Thymus (tissue), 11 donors: ENCODE measurements around the gene SERGEF. TPM values are rescaled to one million over a fixed set of nuclear protein-coding genes. Genes with fewer than 3 reads are reported as not detected.

Experiments used
- DNase-seq, 9 donors: peaks; one replicate each; pipeline ENCODE4 v3.0.0-alpha.2; 2013; ENCODE audit warnings: low spot score in 9 of 9, low read depth in 6 of 9, missing footprints in 1 of 9
- H3K27ac ChIP-seq, 2 donors: one replicate each; pipeline ENCODE4 v1.5.1; 2013; ENCODE audit warnings: control low read depth in 1 of 2, low read depth in 1 of 2, low read length in 1 of 2, mild to moderate bottlenecking in 1 of 2, moderate library complexity in 1 of 2
- H3K27me3 ChIP-seq, 2 donors: one replicate each; pipeline ENCODE4 v1.5.1; 2013; ENCODE audit warnings: low read length in 1 of 2; ENCODE audit not compliant: control insufficient read depth in 2 of 2, insufficient read depth in 1 of 2
- H3K36me3 ChIP-seq, 2 donors: one replicate each; pipeline ENCODE4 v1.5.1; 2013; ENCODE audit warnings: low read length in 1 of 2, mild to moderate bottlenecking in 1 of 2, moderate library complexity in 1 of 2; ENCODE audit not compliant: control insufficient read depth in 2 of 2, insufficient read depth in 2 of 2
- H3K4me1 ChIP-seq, 2 donors: one replicate each; pipeline ENCODE4 v1.5.1; 2013; ENCODE audit warnings: low read length in 2 of 2; ENCODE audit not compliant: control insufficient read depth in 2 of 2, insufficient read depth in 2 of 2
- H3K4me3 ChIP-seq, 2 donors: one replicate each; pipeline ENCODE4 v1.5.1; 2013; ENCODE audit warnings: low read length in 2 of 2, control low read depth in 1 of 2, mild to moderate bottlenecking in 1 of 2
- H3K9me3 ChIP-seq, 2 donors: one replicate each; pipeline ENCODE4 v1.5.1; 2013; ENCODE audit warnings: low read length in 1 of 2, mild to moderate bottlenecking in 1 of 2; ENCODE audit not compliant: control insufficient read depth in 2 of 2, insufficient read depth in 1 of 2
- WGBS: extraction: QIAGEN DNeasy Blood & Tissue Kit; methylation state at CpG from one replicate; pipeline ENCODE4 v1.1.7; 2013; 5-methylcytosine and 5-hydroxymethylcytosine counted together
- polyA plus RNA-seq: library from polyadenylated mRNA; stranded (reverse); fragments of 200-250 nt; gene quantifications from one replicate; pipeline ENCODE4 v1.2.3, GENCODE V29; 2013
- total RNA-seq: library from RNA; stranded (reverse); fragments of 120-200 nt; gene quantifications from one replicate; pipeline ENCODE4 v1.2.4, GENCODE V29; 2013
- donor health status: healthy.

Gene SERGEF
- total and polyA plus RNA-seq, 2 donors: 52.8 to 84.2 TPM

DNA sequence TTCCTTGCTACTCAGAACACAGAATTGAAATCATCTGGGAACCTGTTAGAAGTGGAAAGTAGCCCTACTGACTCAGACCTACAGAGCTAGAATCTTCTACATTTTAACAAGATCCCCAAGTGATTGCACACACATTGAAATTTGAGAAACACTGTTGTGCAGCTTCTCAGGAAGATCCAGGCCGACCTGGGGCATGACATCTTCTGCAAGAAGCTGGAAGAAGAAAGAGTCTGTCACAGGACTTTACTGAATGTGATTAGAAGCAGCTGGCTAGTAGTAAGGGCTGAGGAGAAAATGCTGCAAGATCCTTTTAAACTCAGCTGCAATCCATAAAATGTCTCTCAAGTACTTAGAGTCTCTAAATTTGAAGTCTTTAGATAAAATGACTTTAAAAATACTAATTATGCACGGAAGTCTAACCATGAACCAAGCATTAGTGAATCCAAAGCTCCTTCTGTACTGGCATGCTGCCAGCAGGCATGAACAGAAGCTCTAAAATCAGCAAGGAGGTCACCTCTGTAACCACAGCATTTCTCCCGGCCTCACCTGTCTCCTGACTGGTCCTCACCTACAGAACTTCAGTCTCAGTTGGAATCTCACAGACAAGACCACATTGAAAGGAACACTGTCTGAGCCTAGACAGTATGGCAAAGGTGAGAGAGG is 85.0 kb downstream of the SERGEF start:
- no peak overlapping the region for H3K4me3 ChIP-seq
- 93% methylated on average over 3 of the region's 3 CpGs for WGBS
- no peaks in the 10 kb centered on the region for H3K9me3 ChIP-seq
- H3K27ac ChIP-seq: peak overlapping the region in 1 of 2 donors; percentile 8
- H3K36me3 ChIP-seq: peaks cover 0 to 3% of the 10 kb centered on the region in 2 donors
- H3K4me1 ChIP-seq: no peaks in the 10 kb centered on the region
- no peaks in the 10 kb centered on the region for H3K27me3 ChIP-seq
- no peak for DNase-seq

DNA sequence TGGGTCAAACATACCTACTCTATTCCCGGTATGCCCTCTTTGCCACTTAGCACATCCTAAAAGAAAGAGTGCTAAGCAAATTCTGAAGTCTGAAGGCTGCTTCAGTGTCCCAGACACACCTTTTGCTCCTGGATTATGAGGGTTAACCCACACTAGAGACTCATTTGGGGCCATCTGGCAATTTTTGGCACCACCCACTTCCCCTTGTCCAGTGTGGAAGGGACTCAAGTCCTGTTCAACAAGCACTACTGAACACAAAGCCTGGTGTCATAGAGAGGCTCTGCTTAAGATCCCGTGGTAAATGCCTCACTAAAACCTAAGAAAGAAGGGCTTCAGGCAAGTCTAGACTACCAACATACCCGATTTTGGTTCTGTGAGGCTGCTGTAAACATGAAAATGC is 85.8 kb downstream of the SERGEF start:
- Histone ChIP-seq H3K4me1 (no peaks in the 10 kb centered on the region), H3K27ac (no peak overlapping the region), H3K4me3 (no peak overlapping the region), H3K9me3 (no peaks in the 10 kb centered on the region), H3K36me3 (peaks cover 0 to 3% of the 10 kb centered on the region in 2 donors), H3K27me3 (no peaks in the 10 kb centered on the region)
- no peak for DNase-seq
- 96% methylated on average over 3 of the region's 3 CpGs for WGBS

DNA sequence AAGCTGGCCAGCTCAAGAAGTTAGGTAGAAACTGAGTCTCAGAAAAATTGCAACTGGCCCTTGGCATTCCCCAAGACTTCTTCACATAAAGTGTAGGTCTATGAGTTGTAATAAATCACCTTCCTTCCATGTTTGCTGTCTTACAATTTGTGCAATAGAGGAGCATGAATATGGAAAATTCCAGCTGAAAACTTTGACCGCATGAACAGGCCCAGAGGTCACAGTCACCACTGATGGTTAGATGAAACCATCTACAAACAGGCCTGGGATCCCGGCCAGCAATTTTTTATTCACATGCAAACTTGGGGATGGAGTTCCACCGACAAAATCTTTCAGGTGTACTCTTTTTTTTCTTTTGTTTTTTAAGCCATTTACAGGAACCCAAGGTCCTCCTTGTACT is 88.1 kb downstream of the SERGEF start:
- Histone ChIP-seq H3K4me3 (no peak overlapping the region), H3K27ac (no peak overlapping the region), H3K9me3 (no peaks in the 10 kb centered on the region), H3K36me3 (peaks cover 0 to 3% of the 10 kb centered on the region in 2 donors), H3K4me1 (no peaks in the 10 kb centered on the region), H3K27me3 (no peaks in the 10 kb centered on the region)
- WGBS: 94% methylated on average over 3 of the region's 3 CpGs
- DNase-seq: no peak

DNA sequence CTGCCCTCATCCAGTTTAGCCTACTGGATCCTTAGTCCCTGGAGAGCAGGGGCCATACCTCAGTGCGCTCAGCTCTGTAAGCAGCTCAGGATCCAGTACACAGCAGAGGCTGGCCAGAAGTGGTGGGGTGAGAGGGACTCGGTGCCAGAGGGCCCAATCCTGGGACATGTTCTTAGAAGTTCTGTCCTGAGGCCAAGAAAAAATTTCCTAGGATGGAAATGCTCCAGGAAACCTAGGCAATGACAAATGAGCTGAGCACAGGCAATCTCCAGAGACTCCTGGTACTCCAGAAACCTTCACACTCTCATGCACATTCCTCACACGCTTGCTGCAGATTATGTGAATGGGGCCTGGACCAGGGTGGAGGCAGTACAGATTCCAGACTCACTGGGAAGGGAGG is 89.6 kb downstream of the SERGEF start:
- no peak overlapping the region for H3K4me3 ChIP-seq
- WGBS: 96% methylated on average over 3 of the region's 3 CpGs
- H3K27ac ChIP-seq: no peak overlapping the region
- H3K9me3 ChIP-seq: no peaks in the 10 kb centered on the region
- H3K27me3 ChIP-seq: no peaks in the 10 kb centered on the region
- no peak for DNase-seq
- H3K36me3 ChIP-seq: peaks cover 0 to 3% of the 10 kb centered on the region in 2 donors
- H3K4me1 ChIP-seq: no peaks in the 10 kb centered on the region

DNA sequence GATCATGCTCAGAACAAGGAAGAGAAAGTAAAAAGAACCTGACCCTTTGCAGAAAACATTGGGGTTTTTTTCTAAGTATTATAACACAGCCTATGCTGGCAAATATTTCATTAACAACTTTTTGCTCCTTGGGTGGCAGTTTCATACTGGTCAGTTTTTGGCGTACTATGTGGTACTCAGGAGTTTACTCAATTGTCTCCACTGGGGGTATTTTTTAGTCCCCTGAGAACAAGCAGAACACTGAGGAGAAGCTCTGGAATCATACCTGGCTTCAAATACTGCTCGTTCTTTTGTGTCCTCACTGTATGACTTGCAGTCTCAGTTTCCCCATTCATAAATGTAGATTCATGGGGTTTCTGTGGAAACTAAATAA is 90.4 kb downstream of the SERGEF start:
- Histone ChIP-seq H3K27ac (no peak overlapping the region), H3K4me3 (no peak overlapping the region), H3K4me1 (no peaks in the 10 kb centered on the region)

DNA sequence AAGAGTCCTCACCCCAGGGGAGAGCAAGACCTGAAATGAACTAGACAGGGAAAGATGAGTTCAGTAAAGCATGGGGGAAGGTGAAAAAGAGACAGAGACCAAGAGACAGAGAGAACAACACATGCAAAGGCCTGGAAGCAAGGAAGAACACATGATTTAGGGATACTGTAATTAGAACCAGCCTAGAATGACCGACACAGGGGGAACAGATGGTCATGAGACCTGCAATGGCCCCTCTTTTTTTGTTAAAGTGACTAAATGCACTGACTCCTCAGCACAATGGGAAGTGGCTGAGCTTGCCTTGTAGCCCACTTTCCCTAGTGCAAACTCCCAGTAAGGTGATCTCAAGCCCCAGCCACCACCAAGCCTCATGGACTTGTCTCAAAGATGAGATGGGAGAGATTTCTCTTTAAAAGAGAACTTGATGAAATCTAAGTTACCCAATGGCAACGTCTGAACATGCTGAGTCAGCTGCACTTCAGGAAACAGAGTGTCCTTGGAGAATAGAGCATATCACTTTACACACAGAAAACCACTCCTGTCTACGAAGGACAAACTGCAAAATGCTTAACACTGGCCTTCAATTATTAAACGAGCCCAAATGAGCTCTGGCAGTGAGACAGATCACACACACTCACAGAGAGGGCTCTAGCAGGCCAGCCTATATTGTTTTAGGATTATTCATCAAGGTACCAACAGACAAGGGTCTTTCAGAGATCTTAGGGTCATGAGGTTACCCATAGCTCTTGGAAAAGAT is 91.0 kb downstream of the SERGEF start:
- no peak overlapping the region for H3K4me3 ChIP-seq
- H3K9me3 ChIP-seq: no peaks in the 10 kb centered on the region
- peaks cover 0 to 3% of the 10 kb centered on the region in 2 donors for H3K36me3 ChIP-seq
- DNase-seq: no peak
- WGBS: 53% methylated on average over 4 of the region's 4 CpGs
- H3K27me3 ChIP-seq: no peaks in the 10 kb centered on the region
- peak overlapping the region in 1 of 2 donors; percentile 64 for H3K27ac ChIP-seq
- H3K4me1 ChIP-seq: no peaks in the 10 kb centered on the region

More for the DNA sequence above, 90.4 kb downstream of the SERGEF start:
- Histone ChIP-seq H3K36me3 (peaks cover 0 to 3% of the 10 kb centered on the region in 2 donors), H3K27me3 (no peaks in the 10 kb centered on the region), H3K9me3 (no peaks in the 10 kb centered on the region)
- DNase-seq: no peak
- WGBS: 22% methylated on average over 2 of the region's 2 CpGs

DNA sequence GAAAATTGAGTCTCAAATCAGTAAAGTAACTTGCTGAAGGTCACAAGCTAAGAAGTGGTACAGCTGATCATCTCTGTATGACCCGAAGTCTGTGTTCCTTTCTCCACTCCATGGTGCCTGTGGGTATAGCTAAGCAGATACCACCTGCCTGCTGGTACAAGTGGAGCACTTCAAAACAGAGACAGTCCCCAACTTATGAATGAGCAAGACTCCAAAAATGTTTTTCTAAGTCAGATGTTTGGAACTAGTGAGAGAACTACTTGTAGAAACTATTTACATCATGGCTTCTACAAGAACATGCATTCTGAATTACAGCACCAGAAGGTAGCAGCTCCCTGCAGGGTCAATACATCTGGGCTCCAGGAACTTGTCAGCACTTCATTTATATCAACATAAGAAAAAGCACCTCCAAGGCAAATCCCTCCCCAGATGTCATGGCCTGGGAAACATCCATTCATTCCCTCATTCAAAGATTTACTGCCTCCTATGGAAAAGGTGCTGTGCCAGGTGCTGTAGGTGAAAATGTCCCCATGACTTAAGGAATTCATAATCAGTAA is 94.7 kb downstream of the SERGEF start:
- no peaks in the 10 kb centered on the region for H3K4me1 ChIP-seq
- H3K36me3 ChIP-seq: no peaks in the 10 kb centered on the region
- no peak for DNase-seq
- no peak overlapping the region for H3K27ac ChIP-seq
- 100% methylated on average over 1 of the region's 1 CpG for WGBS
- H3K4me3 ChIP-seq: no peak overlapping the region
- no peaks in the 10 kb centered on the region for H3K9me3 ChIP-seq
- no peaks in the 10 kb centered on the region for H3K27me3 ChIP-seq

DNA sequence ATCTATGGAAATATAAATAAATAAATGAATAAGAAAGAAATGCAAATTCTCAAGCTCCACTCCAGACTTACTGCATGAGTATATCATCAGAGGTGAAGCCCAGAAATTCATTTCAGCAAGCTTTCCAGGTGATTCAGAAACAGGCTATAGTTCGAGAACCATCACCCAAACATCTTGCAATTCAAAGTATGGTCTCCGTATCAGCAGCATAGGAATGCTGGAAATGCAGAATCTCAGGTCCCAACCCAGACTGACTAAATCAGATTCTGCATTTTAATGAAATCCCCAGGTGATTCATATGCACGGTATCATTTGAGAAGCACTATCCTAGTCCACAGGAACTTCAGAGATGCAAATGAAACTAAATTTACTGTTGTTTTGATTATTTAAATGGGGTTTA is 95.3 kb downstream of the SERGEF start:
- Histone ChIP-seq H3K36me3 (no peaks in the 10 kb centered on the region), H3K9me3 (no peaks in the 10 kb centered on the region), H3K27ac (no peak overlapping the region), H3K4me3 (no peak overlapping the region), H3K4me1 (no peaks in the 10 kb centered on the region), H3K27me3 (no peaks in the 10 kb centered on the region)
- WGBS: 98% methylated on average over 3 of the region's 3 CpGs
- no peak for DNase-seq

DNA sequence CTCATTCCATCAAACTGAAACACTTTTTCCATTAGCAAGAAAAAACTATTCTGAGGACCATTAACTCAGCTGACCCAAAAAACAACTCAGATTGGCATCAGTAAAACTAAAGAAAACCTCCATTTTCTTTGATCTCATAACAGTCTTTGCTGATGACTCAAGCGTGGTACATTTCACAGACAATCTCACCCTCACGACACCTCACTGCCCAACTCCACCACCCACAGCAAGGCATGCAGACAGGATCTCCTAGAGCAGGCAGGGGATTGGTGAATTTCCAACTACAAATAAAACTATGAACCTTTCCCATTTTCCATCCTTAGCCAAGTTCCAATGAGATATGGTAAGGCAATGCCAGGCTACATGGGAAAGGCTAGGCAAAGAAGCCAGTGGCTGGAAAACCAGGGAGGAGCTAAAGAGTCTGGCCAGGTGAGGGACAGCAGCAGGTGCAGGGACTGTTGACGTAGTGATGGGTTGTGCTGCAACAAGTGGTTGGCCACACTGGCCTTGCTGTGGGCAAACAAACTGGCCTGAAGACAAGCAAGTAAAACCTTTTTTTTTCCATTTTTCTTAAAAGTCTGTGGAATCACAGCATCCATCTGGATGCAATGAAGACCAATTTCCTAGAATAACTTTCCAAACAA is 97.2 kb downstream of the SERGEF start:
- no peaks in the 10 kb centered on the region for H3K9me3 ChIP-seq
- H3K27ac ChIP-seq: no peak overlapping the region
- H3K27me3 ChIP-seq: no peaks in the 10 kb centered on the region
- DNase-seq: no peak
- no peaks in the 10 kb centered on the region for H3K36me3 ChIP-seq
- no peaks in the 10 kb centered on the region for H3K4me1 ChIP-seq
- WGBS: 95% methylated on average over 3 of the region's 3 CpGs
- H3K4me3 ChIP-seq: no peak overlapping the region
